Mucosa of descending colon (tissue), 3 donors: ENCODE data around the gene TMPRSS2. TPM values are rescaled to one million over a fixed set of nuclear protein-coding genes. Genes with fewer than 3 reads are reported as not detected.

Experiments
- ATAC-seq: fragments of 200-7000 bp; cut with Tn5 transposase; one replicate; pipeline ENCODE4 v1.9.1; 2020; ENCODE audit warnings: mild to moderate bottlenecking, moderate library complexity
- DNase-seq, 3 donors: peaks; one replicate each; pipeline ENCODE4 v3.0.0-alpha.2; 2020
- H3K36me3 ChIP-seq: fragments of 200-600 bp; one replicate; pipeline ENCODE4 v1.8.0; 2021; ENCODE audit warnings: low read depth, mild to moderate bottlenecking
- H3K4me1 ChIP-seq: fragments of 200-600 bp; one replicate; pipeline ENCODE4 v1.8.0; 2021; ENCODE audit warnings: low read depth, mild to moderate bottlenecking
- H3K4me3 ChIP-seq: fragments of 200-600 bp; one replicate; pipeline ENCODE4 v1.8.0; 2021; ENCODE audit warnings: mild to moderate bottlenecking
- H3K9me3 ChIP-seq: fragments of 200-600 bp; one replicate; pipeline ENCODE4 v1.8.0; 2021; ENCODE audit warnings: mild to moderate bottlenecking
- intact Hi-C, 2 donors: fragments of 100-400 bp; cut with DNase I in 1 of 2; cut with micrococcal nuclease in 1 of 2; formaldehyde crosslinking; loops; one replicate each; pipeline versions ENCODE4 v1.11.0 to v1.11.1; 2022; cut with DNase I, micrococcal nuclease
- total RNA-seq, 3 donors: library from RNA; stranded (reverse); fragmentation: NEBNext Ultra II Directional in 2 of 3; extraction: Animal tissue kit (Norgen Biotek cat#: 25700) in 2 of 3; gene quantifications; one replicate each; pipeline versions ENCODE4 v1.2.1 to v1.2.4, GENCODE V29; 2021 to 2023
- TF ChIP-seq, protein P1 (sequence below): fragments of 200-600 bp; IDR thresholded peaks from one replicate; pipeline ENCODE4 v1.8.0; 2022; ENCODE audit warnings: antibody characterized with exemption, mild to moderate bottlenecking
- donor health status: DM: no; HTN: no; CAD: no; lungs with moderate emphysema.
- donor health status: DM: no; HTN: no; CAD: no.
- donor health status: DM: no; HTN: yes; CAD: no.

TMPRSS2 gene
- total RNA-seq, 3 donors from 2014 or later: 283 to 624 (median 566) TPM

- intact Hi-C loops: no loop called here
- Histone ChIP-seq H3K9me3 (no peaks in the 10 kb centered on the region), H3K4me1 (no peaks in the 10 kb centered on the region), H3K36me3 (no peaks in the 10 kb centered on the region), H3K4me3 (no peak overlapping the region)
- ATAC-seq (no peak), DNase-seq (no peak)
- TF ChIP-seq, protein P1, sequence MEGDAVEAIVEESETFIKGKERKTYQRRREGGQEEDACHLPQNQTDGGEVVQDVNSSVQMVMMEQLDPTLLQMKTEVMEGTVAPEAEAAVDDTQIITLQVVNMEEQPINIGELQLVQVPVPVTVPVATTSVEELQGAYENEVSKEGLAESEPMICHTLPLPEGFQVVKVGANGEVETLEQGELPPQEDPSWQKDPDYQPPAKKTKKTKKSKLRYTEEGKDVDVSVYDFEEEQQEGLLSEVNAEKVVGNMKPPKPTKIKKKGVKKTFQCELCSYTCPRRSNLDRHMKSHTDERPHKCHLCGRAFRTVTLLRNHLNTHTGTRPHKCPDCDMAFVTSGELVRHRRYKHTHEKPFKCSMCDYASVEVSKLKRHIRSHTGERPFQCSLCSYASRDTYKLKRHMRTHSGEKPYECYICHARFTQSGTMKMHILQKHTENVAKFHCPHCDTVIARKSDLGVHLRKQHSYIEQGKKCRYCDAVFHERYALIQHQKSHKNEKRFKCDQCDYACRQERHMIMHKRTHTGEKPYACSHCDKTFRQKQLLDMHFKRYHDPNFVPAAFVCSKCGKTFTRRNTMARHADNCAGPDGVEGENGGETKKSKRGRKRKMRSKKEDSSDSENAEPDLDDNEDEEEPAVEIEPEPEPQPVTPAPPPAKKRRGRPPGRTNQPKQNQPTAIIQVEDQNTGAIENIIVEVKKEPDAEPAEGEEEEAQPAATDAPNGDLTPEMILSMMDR: no peak
These were observed 66.4 kb downstream of the TMPRSS2 start for GRCh38 chr21:41441546-41441945.

DNA sequence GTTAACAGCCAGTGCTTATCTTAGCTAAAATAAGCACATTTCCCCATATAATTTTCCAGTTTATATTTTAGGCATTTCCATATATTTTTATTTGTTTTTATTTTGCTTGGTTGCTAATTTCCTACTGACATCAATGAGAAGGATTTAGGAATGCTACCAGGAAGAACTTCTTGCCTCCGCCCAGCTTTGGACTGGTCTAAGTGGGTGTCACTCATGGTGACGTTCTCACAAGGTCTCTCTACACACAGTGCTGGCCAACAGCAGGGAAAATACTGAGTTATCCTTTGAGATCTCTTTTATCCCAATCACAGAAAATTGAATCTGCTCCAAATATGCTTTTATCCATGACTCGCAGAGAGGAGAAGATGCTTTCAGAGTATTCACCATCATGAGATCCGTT lies 68.7 kb downstream of the TMPRSS2 start:
- Histone ChIP-seq H3K9me3 (no peaks in the 10 kb centered on the region), H3K4me1 (no peaks in the 10 kb centered on the region), H3K4me3 (no peak overlapping the region), H3K36me3 (no peaks in the 10 kb centered on the region)
- intact Hi-C loops: no loop called here
- no peak for ATAC-seq
- DNase-seq: no peak
- TF ChIP-seq, protein P1: no peak

DNA sequence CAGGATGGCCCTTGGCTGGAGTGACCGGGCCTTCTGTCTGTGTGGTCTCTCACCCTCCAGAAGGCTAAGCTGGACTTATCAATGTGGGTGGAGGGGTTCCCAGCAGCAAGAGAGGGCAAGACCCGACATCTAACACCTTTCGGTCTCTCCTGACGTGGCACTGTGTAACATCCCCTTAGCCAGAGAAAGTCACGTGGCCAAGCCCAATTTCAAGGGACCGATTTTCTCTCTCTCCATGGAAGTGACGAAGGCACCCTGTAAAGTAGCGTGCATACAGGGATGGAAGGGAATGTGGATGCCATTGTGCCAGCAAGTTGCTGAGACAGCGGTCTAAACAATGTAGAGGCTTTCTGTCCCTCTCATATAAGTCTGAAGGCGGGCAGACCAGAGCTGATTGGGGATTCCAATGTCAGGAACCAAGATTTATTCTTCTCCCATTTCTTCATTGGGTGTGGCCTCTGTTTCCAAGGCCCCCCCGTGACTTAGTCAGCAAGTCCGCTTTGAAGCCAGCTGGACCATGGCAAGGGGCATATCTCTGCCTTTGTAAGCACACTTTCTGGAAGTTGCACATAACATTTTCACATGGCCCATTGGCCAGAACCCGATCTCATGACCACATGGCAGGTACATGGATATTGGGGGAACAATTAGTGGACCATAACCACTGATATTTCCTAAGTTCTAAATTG lies 69.4 kb downstream of the TMPRSS2 start:
- no peaks in the 10 kb centered on the region for H3K36me3 ChIP-seq
- TF ChIP-seq, protein P1: no peak
- no peaks in the 10 kb centered on the region for H3K9me3 ChIP-seq
- ATAC-seq (no peak), DNase-seq (no peak)
- peaks cover 3% of the 10 kb centered on the region for H3K4me1 ChIP-seq
- intact Hi-C loops: no loop called here
- H3K4me3 ChIP-seq: no peak overlapping the region

DNA sequence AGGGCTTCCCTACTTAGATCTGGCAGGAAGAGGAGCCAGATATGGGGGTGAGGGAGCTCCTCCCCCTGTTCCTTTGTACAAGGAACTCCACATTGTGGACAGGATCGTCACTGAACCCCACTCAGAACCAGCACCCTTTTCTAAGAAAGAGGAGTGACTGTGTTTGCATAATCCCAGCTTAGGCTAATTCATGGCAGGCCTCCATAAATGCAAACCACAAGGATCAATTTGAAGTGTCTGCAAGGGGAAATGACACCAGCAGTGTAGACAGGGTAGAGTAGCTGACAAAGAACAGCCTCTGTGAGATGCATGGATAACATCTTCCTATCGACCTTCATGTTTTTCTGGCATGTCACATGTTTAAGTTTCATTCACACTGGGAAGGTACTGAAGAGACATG lies 70.2 kb downstream of the TMPRSS2 start:
- Histone ChIP-seq H3K4me1 (peaks cover 9% of the 10 kb centered on the region), H3K36me3 (no peaks in the 10 kb centered on the region), H3K9me3 (no peaks in the 10 kb centered on the region), H3K4me3 (no peak overlapping the region)
- TF ChIP-seq, protein P1: no peak
- intact Hi-C loops: no loop called here
- ATAC-seq (no peak), DNase-seq (no peak)

DNA sequence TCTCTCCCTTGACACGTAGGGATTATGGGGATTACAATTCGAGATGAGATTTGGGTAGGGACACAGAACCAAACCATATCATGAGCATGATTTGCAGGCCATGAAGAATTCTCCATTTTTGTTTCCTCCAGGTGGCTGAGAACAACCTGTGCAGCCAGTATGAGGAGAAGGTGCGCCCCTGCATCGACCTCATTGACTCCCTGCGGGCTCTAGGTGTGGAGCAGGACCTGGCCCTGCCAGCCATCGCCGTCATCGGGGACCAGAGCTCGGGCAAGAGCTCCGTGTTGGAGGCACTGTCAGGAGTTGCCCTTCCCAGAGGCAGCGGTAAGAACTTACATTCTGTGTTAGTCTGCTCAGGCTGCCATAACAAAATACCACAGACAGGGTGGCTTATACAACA lies 72.3 kb downstream of the TMPRSS2 start:
- DNase-seq: no peak
- Histone ChIP-seq H3K4me3 (no peak overlapping the region), H3K9me3 (no peaks in the 10 kb centered on the region), H3K36me3 (no peaks in the 10 kb centered on the region), H3K4me1 (peaks cover 20% of the 10 kb centered on the region)
- intact Hi-C loops: no loop called here
- TF ChIP-seq, protein P1: no peak
- no peak for ATAC-seq

DNA sequence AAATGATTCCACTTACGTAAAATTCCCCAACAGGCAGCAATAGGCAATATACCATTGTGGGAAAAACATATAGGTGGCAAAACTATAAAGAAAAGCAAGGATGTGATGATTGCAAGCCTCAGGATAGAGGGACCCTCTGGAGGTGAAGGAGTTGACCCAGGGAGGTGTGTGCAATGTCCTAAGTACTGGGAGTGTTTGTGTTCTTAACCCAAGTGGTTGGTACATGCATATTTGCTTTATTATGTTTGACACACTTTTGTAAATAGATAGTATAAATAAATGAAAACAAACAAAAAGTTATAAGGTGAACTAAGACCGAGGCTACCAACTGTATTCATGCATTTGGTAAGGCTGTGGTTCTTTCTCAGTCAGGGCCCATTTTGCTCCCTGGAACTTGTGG lies 74.4 kb downstream of the TMPRSS2 start:
- H3K4me3 ChIP-seq: no peak overlapping the region
- H3K9me3 ChIP-seq: no peaks in the 10 kb centered on the region
- peaks cover 20% of the 10 kb centered on the region for H3K4me1 ChIP-seq
- ATAC-seq (peak; percentile 58), DNase-seq (no peak)
- TF ChIP-seq, protein P1: no peak
- intact Hi-C loops: no loop called here
- no peaks in the 10 kb centered on the region for H3K36me3 ChIP-seq
